ENCODE measurements around the gene ADARB1. TPM values are rescaled to one million over a fixed set of nuclear protein-coding genes. Genes with fewer than 3 reads are reported as not detected.
"Not testable (repeated sequence)": the region's sequence is repeated elsewhere in the genome, so short reads cannot be mapped to it uniquely, and the experiment has no call there.

ADARB1 gene
- total and polyA plus RNA-seq, 2 of the 4 experiments (the other 2 are of a cell fraction): 39.8 to 47.3 TPM

- H2AK9ac ChIP-seq (replicated peaks; ENCODE audit: low read depth, low read length, poor library complexity); H3K4ac ChIP-seq (ENCODE audit: low read depth, low read length); H2BK15ac ChIP-seq (ENCODE audit: low read depth, low read length); H3K27me3 ChIP-seq (ENCODE audit: control insufficient read depth, insufficient read depth, low read length); dilution Hi-C loops (cut with HindIII; ENCODE audit: low sequenced_read_pairs, unreplicated experiment); H2AK5ac ChIP-seq (ENCODE audit: low read depth, low read length); POLR2A ChIA-PET (ENCODE audit: unreplicated experiment); H3K23ac ChIP-seq (ENCODE audit: low read depth, low read length); in situ Hi-C loops (cut with MboI; ENCODE audit: low sequenced_read_pairs); H4K91ac ChIP-seq (ENCODE audit: insufficient read depth, low read depth, low read length); H3K9me1 ChIP-seq (ENCODE audit: insufficient read depth, low read length); H3K56ac ChIP-seq (ENCODE audit: extremely low read depth, insufficient read depth, low read length); H2BK5ac ChIP-seq (ENCODE audit: low read depth, low read length, poor library complexity, severe bottlenecking); H3K9me3 ChIP-seq (ENCODE audit: control insufficient read depth, insufficient read depth, low read length); ATAC-seq (ENCODE audit: low read depth); H4K5ac ChIP-seq (ENCODE audit: low read depth, low read length); H3K4me3 ChIP-seq (ENCODE audit: insufficient read depth, low read depth, low read length); H3K9ac ChIP-seq (ENCODE audit: low read depth, low read length); BruUV-seq (replicated peaks); H3K18ac ChIP-seq (ENCODE audit: low read depth, low read length); H4K8ac ChIP-seq (ENCODE audit: low read depth in 2 of 2, low read length in 2 of 2); H2BK120ac ChIP-seq (ENCODE audit: low read depth, low read length); H3K4me2 ChIP-seq (ENCODE audit: low read depth, low read length); H2AFZ ChIP-seq (replicated peaks; ENCODE audit: low read length, poor library complexity); H3K27ac ChIP-seq (ENCODE audit: insufficient read depth, low read length); H2BK20ac ChIP-seq (ENCODE audit: low read depth, low read length); CTCF ChIA-PET; H3K14ac ChIP-seq (replicated peaks; ENCODE audit: low read depth, low read length); DNase-seq: not testable (repeated sequence)
- 98% methylated on average over 19 of the region's 60 CpGs; no CpG with 5 or more reads in 1 of the 2 experiments for WGBS, 2 experiments (ENCODE audit: extremely low coverage in 2 of 2, insufficient read length in 1 of 2)
- intact Hi-C loops (cut with micrococcal nuclease): loop anchor here (10.0 kb wide), 2 partner anchors 259 to 329 kb away; partner anchors contain the start of genes PTTG1IP and UBE2G2
- peaks cover 95% of the 10 kb centered on the region for H4K20me1 ChIP-seq (ENCODE audit: insufficient read depth, low read length)
- H3K79me1 ChIP-seq (ENCODE audit: low read depth in 1 of 2, low read length in 2 of 2): peaks cover 45 to 77% of the 10 kb centered on the region in 2 experiments
- peaks cover 38% of the 10 kb centered on the region for H3K4me1 ChIP-seq (ENCODE audit: control insufficient read depth, insufficient read depth, low read length)
- peaks cover 48% of the 10 kb centered on the region for H3K36me3 ChIP-seq (ENCODE audit: control insufficient read depth, insufficient read depth, low read length)
These were observed 59.3 kb downstream of the ADARB1 start for GRCh38 chr21:45133574-45134278.

Measured in IMR-90 (cell line).